ENCODE measurements around the gene BCAS4. TPM values are rescaled to one million over a fixed set of nuclear protein-coding genes. Genes with fewer than 3 reads are reported as not detected.

The BCAS4 gene
- total RNA-seq, 1 experiment from 2014 or later, result 29.9 TPM

GRCh38 chr20:50828363-50829136 is 33.7 kb downstream of the BCAS4 start:
- POLR2A ChIA-PET, result no interaction called here
- CTCF ChIA-PET, result interaction anchor here (0.6 kb wide), 1 partner anchor 591 kb away, joined by 3 read pairs; no protein-coding TSS in a partner anchor
- intact Hi-C loops (cut with micrococcal nuclease; ENCODE audit: unreplicated experiment), result no loop called here

DNA sequence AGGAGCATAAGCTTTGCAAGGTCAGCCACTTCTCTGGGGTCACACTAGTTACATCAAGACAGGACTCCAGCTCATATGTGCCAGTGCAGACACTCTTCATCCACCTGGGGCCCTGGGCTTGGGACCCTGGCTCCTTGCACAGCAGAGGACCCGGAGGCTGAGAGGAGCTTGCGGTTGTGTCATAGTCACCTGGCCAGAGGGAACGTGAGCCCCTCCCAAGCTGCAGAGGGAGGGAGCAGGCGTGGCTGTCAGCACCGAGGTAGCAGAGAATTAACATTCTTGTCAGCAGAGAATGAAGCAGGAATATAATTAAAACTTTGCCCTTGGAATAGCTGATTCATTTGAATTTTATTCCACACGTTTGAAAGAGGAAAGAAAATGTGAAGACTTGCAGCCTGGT is 36.8 kb downstream of the BCAS4 start:
- BruUV-seq (replicated peaks), result no TSS peak
- no peaks in the 10 kb centered on the region for H3K4me1 ChIP-seq
- no peak for DNase-seq
- ChIA-PET CTCF (no interaction called here), POLR2A (interaction anchor here (0.5 kb wide), 1 partner anchor 32 kb away, joined by 4 read pairs; no protein-coding TSS in a partner anchor)
- Mint-ChIP-seq H3K36me3 (ENCODE audit: insufficient read depth, unreplicated experiment) (peaks cover 7% of the 10 kb centered on the region), H3K4me3 (ENCODE audit: unreplicated experiment) (no peak overlapping the region), H3K27ac (ENCODE audit: unreplicated experiment) (no peak overlapping the region), H3K9me3 (ENCODE audit: unreplicated experiment) (no peaks in the 10 kb centered on the region), H3K4me1 (ENCODE audit: low read depth, unreplicated experiment) (no peaks in the 10 kb centered on the region), H3K27me3 (ENCODE audit: insufficient read depth, unreplicated experiment) (no peaks in the 10 kb centered on the region)
- intact Hi-C loops (cut with micrococcal nuclease; ENCODE audit: unreplicated experiment), result no loop called here
- H3K36me3 ChIP-seq (ENCODE audit: control insufficient read depth, insufficient read depth, low read length), result 0 out of 2 replicates have a peak, but pooled peaks cover 2% of the 10 kb centered on the region
- TF ChIP-seq, protein P1, sequence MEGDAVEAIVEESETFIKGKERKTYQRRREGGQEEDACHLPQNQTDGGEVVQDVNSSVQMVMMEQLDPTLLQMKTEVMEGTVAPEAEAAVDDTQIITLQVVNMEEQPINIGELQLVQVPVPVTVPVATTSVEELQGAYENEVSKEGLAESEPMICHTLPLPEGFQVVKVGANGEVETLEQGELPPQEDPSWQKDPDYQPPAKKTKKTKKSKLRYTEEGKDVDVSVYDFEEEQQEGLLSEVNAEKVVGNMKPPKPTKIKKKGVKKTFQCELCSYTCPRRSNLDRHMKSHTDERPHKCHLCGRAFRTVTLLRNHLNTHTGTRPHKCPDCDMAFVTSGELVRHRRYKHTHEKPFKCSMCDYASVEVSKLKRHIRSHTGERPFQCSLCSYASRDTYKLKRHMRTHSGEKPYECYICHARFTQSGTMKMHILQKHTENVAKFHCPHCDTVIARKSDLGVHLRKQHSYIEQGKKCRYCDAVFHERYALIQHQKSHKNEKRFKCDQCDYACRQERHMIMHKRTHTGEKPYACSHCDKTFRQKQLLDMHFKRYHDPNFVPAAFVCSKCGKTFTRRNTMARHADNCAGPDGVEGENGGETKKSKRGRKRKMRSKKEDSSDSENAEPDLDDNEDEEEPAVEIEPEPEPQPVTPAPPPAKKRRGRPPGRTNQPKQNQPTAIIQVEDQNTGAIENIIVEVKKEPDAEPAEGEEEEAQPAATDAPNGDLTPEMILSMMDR (IDR thresholded peaks at IDR 0.05; ENCODE audit: insufficient read depth in 1 of 2, low read depth in 1 of 2, low read length in 1 of 2, severe bottlenecking in 1 of 2, unreplicated experiment in 1 of 2), result no peak
- no peak overlapping the region for H3K4me3 ChIP-seq (ENCODE audit: low read depth, low read length)
- H3K27me3 ChIP-seq (replicated peaks; ENCODE audit: control insufficient read depth, insufficient read depth, low read length), result no peaks in the 10 kb centered on the region
- H3K9me3 ChIP-seq, result no peaks in the 10 kb centered on the region

More at GRCh38 chr20:50828363-50829136, 33.7 kb downstream of the BCAS4 start:
- H3K4me1 ChIP-seq, result no peaks in the 10 kb centered on the region
- H3K36me3 ChIP-seq (ENCODE audit: control insufficient read depth, insufficient read depth, low read length), result 0 out of 2 replicates have a peak, but pooled peaks cover 2% of the 10 kb centered on the region
- no peak overlapping the region for H3K4me3 ChIP-seq (ENCODE audit: low read depth, low read length)
- no peaks in the 10 kb centered on the region for H3K27me3 Mint-ChIP-seq (ENCODE audit: insufficient read depth, unreplicated experiment)
- TF ChIP-seq, protein P1 (IDR thresholded peaks at IDR 0.05; ENCODE audit: insufficient read depth in 1 of 2, low read depth in 1 of 2, low read length in 1 of 2, severe bottlenecking in 1 of 2, unreplicated experiment in 1 of 2), result no peak
- no peak for DNase-seq
- no peak overlapping the region for H3K4me3 Mint-ChIP-seq (ENCODE audit: unreplicated experiment)
- no peaks in the 10 kb centered on the region for H3K9me3 ChIP-seq
- no peaks in the 10 kb centered on the region for H3K27me3 ChIP-seq (replicated peaks; ENCODE audit: control insufficient read depth, insufficient read depth, low read length)
- H3K36me3 Mint-ChIP-seq (ENCODE audit: insufficient read depth, unreplicated experiment), result peaks cover 7% of the 10 kb centered on the region
- H3K9me3 Mint-ChIP-seq (ENCODE audit: unreplicated experiment), result no peaks in the 10 kb centered on the region
- H3K4me1 Mint-ChIP-seq (ENCODE audit: low read depth, unreplicated experiment), result no peaks in the 10 kb centered on the region
- no peak overlapping the region for H3K27ac Mint-ChIP-seq (ENCODE audit: unreplicated experiment)
- no TSS peak for BruUV-seq (replicated peaks)

DNA sequence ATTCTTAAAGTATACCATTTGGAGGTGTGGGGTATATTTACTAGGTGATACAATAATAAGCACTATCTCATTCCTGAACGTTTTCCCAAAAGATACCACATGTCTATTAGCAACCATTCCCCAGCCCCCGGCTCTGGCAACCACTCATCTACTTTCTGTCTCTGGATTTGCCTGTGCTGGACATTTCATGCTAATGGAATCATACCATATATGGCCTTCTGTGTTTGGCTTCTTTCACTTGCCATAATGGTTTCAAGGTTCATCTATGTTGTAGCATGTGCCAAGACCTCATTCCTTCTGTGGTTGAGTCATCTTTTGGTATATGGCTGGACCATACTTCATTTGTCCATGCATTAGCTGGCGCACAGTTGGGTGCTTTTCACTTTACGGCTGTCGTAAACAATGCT is 39.7 kb downstream of the BCAS4 start:
- H3K4me3 Mint-ChIP-seq (ENCODE audit: unreplicated experiment), result no peak overlapping the region
- Histone ChIP-seq H3K27me3 (replicated peaks; ENCODE audit: control insufficient read depth, insufficient read depth, low read length) (no peaks in the 10 kb centered on the region), H3K4me1 (no peaks in the 10 kb centered on the region), H3K9me3 (no peaks in the 10 kb centered on the region), H3K4me3 (ENCODE audit: low read depth, low read length) (no peak overlapping the region), H3K36me3 (ENCODE audit: control insufficient read depth, insufficient read depth, low read length) (no peaks in the 10 kb centered on the region)
- no peaks in the 10 kb centered on the region for H3K27me3 Mint-ChIP-seq (ENCODE audit: insufficient read depth, unreplicated experiment)
- H3K9me3 Mint-ChIP-seq (ENCODE audit: unreplicated experiment), result no peaks in the 10 kb centered on the region
- DNase-seq, result no peak
- ChIA-PET CTCF (interaction anchor here (0.7 kb wide), 1 partner anchor 18 kb away, joined by 9 read pairs; no protein-coding TSS in a partner anchor), POLR2A (no interaction called here)
- intact Hi-C loops (cut with micrococcal nuclease; ENCODE audit: unreplicated experiment), result no loop called here
- no TSS peak for BruUV-seq (replicated peaks)
- TF ChIP-seq, protein P1 (IDR thresholded peaks at IDR 0.05; ENCODE audit: insufficient read depth in 1 of 2, low read depth in 1 of 2, low read length in 1 of 2, severe bottlenecking in 1 of 2, unreplicated experiment in 1 of 2), result no peak
- no peak overlapping the region for H3K27ac Mint-ChIP-seq (ENCODE audit: unreplicated experiment)
- H3K36me3 Mint-ChIP-seq (ENCODE audit: insufficient read depth, unreplicated experiment), result peaks cover 7% of the 10 kb centered on the region
- peaks cover 7% of the 10 kb centered on the region for H3K4me1 Mint-ChIP-seq (ENCODE audit: low read depth, unreplicated experiment)

All from Caco-2 (cell line).